ENCODE results near the gene EIF2B2.

The EIF2B2 gene

GRCh38 chr14:75003250-75004027 is 718 bp downstream of the EIF2B2 start:
- H3K4me3 ChIP-seq (ENCODE audit: low read depth in 1 of 2, low read length in 1 of 2), result peak overlapping the region; percentile 74 to 80
- peak overlapping the region; percentile 82 for H3K27ac ChIP-seq
- TF ChIP-seq CTCF (IDR thresholded peaks at IDR 0.05), result no peak
- peaks cover 32% of the 10 kb centered on the region for H3K36me3 ChIP-seq
- peaks cover 18 to 22% of the 10 kb centered on the region in 2 experiments for H3K4me1 ChIP-seq (ENCODE audit: control insufficient read depth in 1 of 2, insufficient read depth in 1 of 2, low read depth in 1 of 2, low read length in 1 of 2)
- H3K27me3 ChIP-seq, result no peaks in the 10 kb centered on the region
- no peaks in the 10 kb centered on the region for H3K9me3 ChIP-seq

- H3K27me3 ChIP-seq, result no peaks in the 10 kb centered on the region
- no peak overlapping the region for H3K4me3 ChIP-seq (ENCODE audit: low read depth in 1 of 2, low read length in 1 of 2)
- peaks cover 18 to 22% of the 10 kb centered on the region in 2 experiments for H3K4me1 ChIP-seq (ENCODE audit: control insufficient read depth in 1 of 2, insufficient read depth in 1 of 2, low read depth in 1 of 2, low read length in 1 of 2)
- H3K27ac ChIP-seq, result no peak overlapping the region
- peaks cover 51% of the 10 kb centered on the region for H3K36me3 ChIP-seq
- no peak for TF ChIP-seq CTCF (IDR thresholded peaks at IDR 0.05)
- no peaks in the 10 kb centered on the region for H3K9me3 ChIP-seq
Observed at GRCh38 chr14:75005357-75005756, 2.6 kb downstream of the EIF2B2 start.

GRCh38 chr14:75009176-75009575 is 6.5 kb downstream of the EIF2B2 start:
- TF ChIP-seq CTCF (IDR thresholded peaks at IDR 0.05), result no peak
- Histone ChIP-seq H3K27ac (no peak overlapping the region), H3K36me3 (peaks cover 63% of the 10 kb centered on the region), H3K27me3 (no peaks in the 10 kb centered on the region), H3K9me3 (no peaks in the 10 kb centered on the region), H3K4me3 (ENCODE audit: low read depth in 1 of 2, low read length in 1 of 2) (no peak overlapping the region), H3K4me1 (ENCODE audit: control insufficient read depth in 1 of 2, insufficient read depth in 1 of 2, low read depth in 1 of 2, low read length in 1 of 2) (peaks cover 0 to under 1% of the 10 kb centered on the region in 2 experiments)

GRCh38 chr14:75010472-75011093 is 7.9 kb downstream of the EIF2B2 start:
- no peak for TF ChIP-seq CTCF (IDR thresholded peaks at IDR 0.05)
- H3K27me3 ChIP-seq, result no peaks in the 10 kb centered on the region
- peaks cover 60% of the 10 kb centered on the region for H3K36me3 ChIP-seq
- no peaks in the 10 kb centered on the region for H3K9me3 ChIP-seq
- no peak overlapping the region for H3K27ac ChIP-seq
- no peaks in the 10 kb centered on the region for H3K4me1 ChIP-seq (ENCODE audit: control insufficient read depth in 1 of 2, insufficient read depth in 1 of 2, low read depth in 1 of 2, low read length in 1 of 2)
- no peak overlapping the region for H3K4me3 ChIP-seq (ENCODE audit: low read depth in 1 of 2, low read length in 1 of 2)

- H3K4me1 ChIP-seq (ENCODE audit: control insufficient read depth in 1 of 2, insufficient read depth in 1 of 2, low read depth in 1 of 2, low read length in 1 of 2), result no peaks in the 10 kb centered on the region
- H3K9me3 ChIP-seq, result no peaks in the 10 kb centered on the region
- H3K27me3 ChIP-seq, result no peaks in the 10 kb centered on the region
- TF ChIP-seq CTCF (IDR thresholded peaks at IDR 0.05), result no peak
- H3K36me3 ChIP-seq, result peaks cover 51% of the 10 kb centered on the region
- H3K4me3 ChIP-seq (ENCODE audit: low read depth in 1 of 2, low read length in 1 of 2), result no peak overlapping the region
- no peak overlapping the region for H3K27ac ChIP-seq
Observed at GRCh38 chr14:75011356-75011994, 8.8 kb downstream of the EIF2B2 start.
